ENCODE results near the gene CD22.

The CD22 gene

GRCh38 chr19:35296644-35297514, 32.1 kb upstream of the CD22 start:
- DNase-seq = no peak

GRCh38 chr19:35297515-35297848, 31.5 kb upstream of the CD22 start:
- DNase-seq = no peak

GRCh38 chr19:35297922-35298321, 31.1 kb upstream of the CD22 start:
- no peak for DNase-seq

GRCh38 chr19:35298561-35298972, 30.4 kb upstream of the CD22 start:
- DNase-seq = no peak

GRCh38 chr19:35299523-35300338, 29.3 kb upstream of the CD22 start:
- no peak for DNase-seq

GRCh38 chr19:35300339-35300649, 28.7 kb upstream of the CD22 start:
- DNase-seq = no peak

- DNase-seq = no peak
These were observed 27.0 kb upstream of the CD22 start for GRCh38 chr19:35301961-35302360.

- no peak for DNase-seq
These were observed 26.5 kb upstream of the CD22 start for GRCh38 chr19:35302446-35302845.

- DNase-seq = no peak
These were observed 25.6 kb upstream of the CD22 start for GRCh38 chr19:35303357-35303915.

GRCh38 chr19:35304036-35304435, 25.0 kb upstream of the CD22 start:
- DNase-seq = no peak

GRCh38 chr19:35305181-35305580, 23.8 kb upstream of the CD22 start:
- no peak for DNase-seq

GRCh38 chr19:35306473-35307246, 22.3 kb upstream of the CD22 start:
- no peak for DNase-seq

- no peak for DNase-seq
These were observed 21.1 kb upstream of the CD22 start for GRCh38 chr19:35307931-35308330.

GRCh38 chr19:35308910-35309309, 20.1 kb upstream of the CD22 start:
- no peak for DNase-seq

- no peak for DNase-seq
These were observed 19.3 kb upstream of the CD22 start for GRCh38 chr19:35309481-35310279.

- no peak for DNase-seq
These were observed 18.7 kb upstream of the CD22 start for GRCh38 chr19:35310331-35310730.

- DNase-seq = no peak
These were observed 18.0 kb upstream of the CD22 start for GRCh38 chr19:35310811-35311465.

GRCh38 chr19:35311901-35312665, 16.9 kb upstream of the CD22 start:
- no peak for DNase-seq

- DNase-seq = no peak
These were observed 15.4 kb upstream of the CD22 start for GRCh38 chr19:35313587-35313986.

- DNase-seq = no peak
These were observed 15.0 kb upstream of the CD22 start for GRCh38 chr19:35314031-35314430.

GRCh38 chr19:35314858-35315470, 14.0 kb upstream of the CD22 start:
- no peak for DNase-seq

All from NCI-H1417 treated with DMSO at 0.1 percent for 48 hours (cell line).